SH-SY5Y (cell line): ENCODE results near the gene MBD4.

Experiments used
- GATA2 ChIP-seq: IDR thresholded peaks from 2 replicates; pipeline ENCODE4 v1.6.1; 2011; ENCODE audit warnings: mild to moderate bottlenecking, low read depth, low read length
- GATA3 ChIP-seq: IDR thresholded peaks from 2 replicates; pipeline ENCODE4 v1.6.1; 2011; ENCODE audit warnings: low read depth, mild to moderate bottlenecking, low read length, moderate library complexity

MBD4 gene

GRCh38 chr3:129382366-129382765 is 57.4 kb downstream of the MBD4 start:
- TF ChIP-seq GATA2 (no peak), GATA3 (no peak)
